Measurements from ENCODE around the gene IFITM5. TPM values are rescaled to one million over a fixed set of nuclear protein-coding genes. Genes with fewer than 3 reads are reported as not detected.
A peak's percentile ranks its signal among the peaks of the same experiment; 100 is the strongest.
"Not testable (repeated sequence)": the region's sequence is repeated elsewhere in the genome, so short reads cannot be mapped to it uniquely, and the experiment has no call there.

Gene IFITM5
- total RNA-seq, 4 donors from 2014 or later, result not detected

DNA sequence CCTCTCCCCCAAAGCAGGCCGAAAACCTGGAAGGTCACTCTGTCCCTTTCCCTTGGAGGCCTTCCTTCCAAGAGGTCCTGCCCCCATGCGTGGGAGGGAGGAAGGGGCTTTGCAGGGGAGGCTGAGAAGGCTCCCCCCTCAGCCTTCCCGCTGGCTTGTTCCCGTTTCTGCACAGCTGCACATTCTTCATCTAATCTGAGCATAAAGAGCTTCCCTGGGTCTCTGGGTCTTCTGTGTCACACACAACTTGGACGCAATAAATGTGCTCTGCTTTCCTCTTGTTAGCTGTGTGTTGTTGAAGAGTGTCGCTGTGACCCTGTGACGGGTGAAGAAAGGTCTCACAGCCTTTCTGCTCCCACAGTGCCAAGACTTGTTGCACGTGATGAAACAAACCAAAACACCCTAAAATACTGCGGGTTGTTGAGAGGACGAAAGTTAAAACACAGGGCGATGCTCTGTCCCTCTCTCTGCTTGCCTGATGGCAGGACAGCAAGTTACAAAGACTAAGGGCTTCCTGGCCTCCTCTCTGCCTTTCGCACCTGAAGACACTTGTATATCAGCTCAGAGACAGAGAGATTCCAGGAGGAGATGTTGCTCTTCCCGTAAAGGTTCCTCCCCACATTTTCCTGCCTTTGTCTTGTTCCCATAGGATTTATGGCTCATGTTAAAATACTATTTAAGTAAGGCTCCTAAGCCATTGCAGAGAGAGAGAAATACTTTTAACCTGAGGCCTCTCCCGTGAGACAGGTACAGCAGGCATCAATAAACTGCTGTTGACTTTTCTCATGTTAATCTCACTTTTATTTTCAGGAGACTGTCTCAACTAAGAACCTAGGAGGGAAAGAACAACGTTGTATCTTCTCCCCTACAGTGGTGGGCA lies 36.7 kb upstream of the IFITM5 start:
- no peak overlapping the region for H3K4me3 ChIP-seq
- TF ChIP-seq EP300 (IDR thresholded peaks at IDR 0.05) (no peak), CTCF (IDR thresholded peaks at IDR 0.05) (no peak), POLR2AphosphoS5 (IDR thresholded peaks at IDR 0.05) (no peak), POLR2A (IDR thresholded peaks at IDR 0.05; ENCODE audit: low read depth) (no peak)
- 63% methylated on average over 15 of the region's 15 CpGs for WGBS

DNA sequence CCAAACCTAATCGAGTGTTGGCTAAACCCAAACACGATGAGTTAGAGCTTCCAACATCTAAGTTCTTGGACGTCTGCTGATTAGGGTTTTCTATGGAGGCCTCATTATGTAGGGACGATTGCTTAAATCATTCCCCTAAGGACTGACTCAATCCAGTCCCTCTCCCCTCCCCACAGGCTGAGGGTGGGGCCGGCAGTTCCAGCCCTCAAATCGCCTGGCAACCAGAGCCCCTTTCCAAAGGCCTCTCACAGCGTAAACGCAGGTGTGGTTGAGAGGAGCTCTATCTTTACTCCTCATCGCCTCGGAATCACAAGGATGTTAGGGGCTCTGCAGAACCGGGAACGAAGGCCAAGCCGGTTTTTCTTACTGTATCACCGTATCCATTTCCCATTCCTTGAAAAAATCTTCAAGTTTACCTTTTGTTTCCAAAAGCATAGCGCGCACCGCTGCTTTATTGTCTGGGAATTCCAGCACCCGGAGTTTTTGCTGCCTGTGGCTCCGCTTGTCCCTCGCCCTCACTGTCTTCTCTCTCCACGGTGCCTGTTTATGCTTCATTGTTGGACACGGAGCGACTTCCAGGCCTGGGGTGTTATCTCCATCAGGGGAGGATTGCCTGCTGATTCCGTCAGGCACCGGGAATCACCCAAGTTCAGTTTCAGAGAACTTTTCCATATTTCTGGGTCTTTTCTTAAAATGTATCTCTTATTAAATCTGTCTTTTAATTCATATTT lies 35.1 kb upstream of the IFITM5 start:
- Histone ChIP-seq H3K9me3 (no peaks in the 10 kb centered on the region), H3K27ac (replicated peaks in 1 of 4) (peak overlapping the region in 1 of 4 donors; percentile 76), H3K27me3 (no peaks in the 10 kb centered on the region), H3K4me3 (no peak overlapping the region), H3K36me3 (no peaks in the 10 kb centered on the region), H3K4me1 (peaks cover 15 to 31% (median 21%) of the 10 kb centered on the region in 4 donors)
- no peak for DNase-seq (ENCODE audit: extremely low spot score)
- intact Hi-C loops (cut with DNase I), result no loop called here
- TF ChIP-seq EP300 (IDR thresholded peaks at IDR 0.05), result no peak
- TF ChIP-seq POLR2AphosphoS5 (IDR thresholded peaks at IDR 0.05), result peak in 1 of 2 donors; percentile 33
- whole genome bisulfite sequencing, result 66% methylated on average over 25 of the region's 25 CpGs

More for the DNA sequence above, 36.7 kb upstream of the IFITM5 start:
- intact Hi-C loops (cut with DNase I), result no loop called here
- no peaks in the 10 kb centered on the region for H3K36me3 ChIP-seq
- H3K27me3 ChIP-seq, result peaks cover 0 to 2% (median 0%) of the 10 kb centered on the region in 4 donors
- no peak for DNase-seq (ENCODE audit: extremely low spot score)
- H3K9me3 ChIP-seq, result no peaks in the 10 kb centered on the region
- peak overlapping the region; percentile 60 to 76 (median 64) for H3K27ac ChIP-seq (replicated peaks in 1 of 4)
- H3K4me1 ChIP-seq, result peaks cover 15 to 31% (median 21%) of the 10 kb centered on the region in 4 donors

DNA sequence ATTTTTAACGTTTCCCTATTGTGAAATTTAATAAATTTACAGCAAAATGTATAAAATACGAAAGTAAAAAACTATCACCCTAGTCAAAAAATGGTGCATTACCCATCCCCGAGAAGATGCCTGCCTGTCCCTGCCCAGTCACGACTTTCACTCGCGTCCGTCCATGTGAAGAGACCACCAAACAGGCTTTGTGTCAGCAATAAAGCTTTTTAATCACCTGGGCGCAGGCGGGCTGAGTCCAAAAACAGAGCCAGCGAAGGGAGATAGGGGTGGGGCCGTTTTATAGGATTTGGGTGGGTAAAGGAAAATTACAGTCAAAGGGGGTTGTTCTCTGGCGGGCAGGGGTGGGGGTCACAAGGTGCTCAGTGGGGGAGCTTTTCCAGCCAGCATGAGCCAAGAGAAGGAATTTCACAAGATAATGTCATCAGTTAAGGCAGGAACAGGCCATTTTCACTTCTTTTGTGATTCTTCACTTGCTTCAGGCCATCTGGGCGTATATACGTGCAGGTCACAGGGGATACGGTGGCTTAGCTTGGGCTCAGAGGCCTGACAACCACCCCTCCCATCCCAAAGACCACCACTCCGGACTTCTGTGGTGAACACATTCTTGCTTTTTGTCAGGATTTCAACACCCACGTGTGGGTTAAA lies 34.4 kb upstream of the IFITM5 start:
- peaks cover 15 to 31% (median 21%) of the 10 kb centered on the region in 4 donors for H3K4me1 ChIP-seq
- DNase-seq (ENCODE audit: extremely low spot score); H3K27me3 ChIP-seq; H3K4me3 ChIP-seq; H3K27ac ChIP-seq (replicated peaks in 1 of 4); intact Hi-C loops (cut with DNase I); H3K36me3 ChIP-seq; H3K9me3 ChIP-seq: not testable (repeated sequence)
- 89% methylated on average over 17 of the region's 17 CpGs for WGBS

GRCh38 chr11:332651-333480 lies 33.5 kb upstream of the IFITM5 start:
- no peaks in the 10 kb centered on the region for H3K9me3 ChIP-seq
- DNase-seq (ENCODE audit: extremely low spot score), result no peak

More at GRCh38 chr11:332651-333480, 33.5 kb upstream of the IFITM5 start:
- no peak overlapping the region for H3K4me3 ChIP-seq
- WGBS, result 88% methylated on average over 21 of the region's 23 CpGs
- intact Hi-C loops (cut with DNase I), result no loop called here
- peaks cover 19 to 35% (median 23%) of the 10 kb centered on the region in 4 donors for H3K4me1 ChIP-seq
- H3K27ac ChIP-seq (replicated peaks in 1 of 4), result no peak overlapping the region
- H3K27me3 ChIP-seq, result no peaks in the 10 kb centered on the region
- TF ChIP-seq CTCF (IDR thresholded peaks at IDR 0.05), result no peak
- TF ChIP-seq POLR2A (IDR thresholded peaks at IDR 0.05; ENCODE audit: low read depth), result no peak
- TF ChIP-seq POLR2AphosphoS5 (IDR thresholded peaks at IDR 0.05), result no peak
- no peak for TF ChIP-seq EP300 (IDR thresholded peaks at IDR 0.05)
- no peaks in the 10 kb centered on the region for H3K36me3 ChIP-seq

All from esophagus muscularis mucosa (tissue), 4 donors.